ENCODE results near the gene TOGARAM1.
A peak's percentile ranks its signal among the peaks of the same experiment; 100 is the strongest.

Gene TOGARAM1

DNA sequence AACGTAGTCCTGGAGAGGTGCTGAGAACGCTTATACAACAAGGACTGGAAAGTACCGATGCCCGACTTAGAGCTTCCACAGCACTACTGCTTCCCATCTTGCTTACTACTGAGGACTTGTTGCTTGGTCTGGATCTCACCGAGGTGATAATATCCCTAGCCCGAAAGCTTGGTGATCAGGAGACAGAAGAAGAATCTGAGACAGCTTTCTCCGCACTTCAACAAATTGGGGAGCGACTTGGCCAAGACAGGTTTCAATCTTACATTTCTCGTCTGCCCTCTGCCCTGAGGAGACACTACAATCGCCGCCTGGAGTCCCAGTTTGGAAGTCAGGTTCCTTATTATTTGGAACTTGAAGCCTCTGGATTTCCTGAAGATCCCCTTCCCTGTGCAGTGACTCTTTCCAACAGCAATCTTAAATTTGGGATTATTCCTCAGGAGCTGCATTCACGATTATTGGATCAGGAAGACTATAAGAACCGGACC lies 1.1 kb downstream of the TOGARAM1 start:
- H3K4me2 ChIP-seq = peak overlapping the region; percentile 92
- peaks cover 76% of the 10 kb centered on the region for H3K79me2 ChIP-seq (ENCODE audit: insufficient read depth, low read depth)
- peak overlapping the region; percentile 62; the same call in 1 of the 2 replicates for H2AFZ ChIP-seq (ENCODE audit: low read depth)
- no peaks in the 10 kb centered on the region for H3K36me3 ChIP-seq (ENCODE audit: insufficient read depth)
- H3K27ac ChIP-seq = peak overlapping the region; percentile 76
- TF ChIP-seq, protein P1, sequence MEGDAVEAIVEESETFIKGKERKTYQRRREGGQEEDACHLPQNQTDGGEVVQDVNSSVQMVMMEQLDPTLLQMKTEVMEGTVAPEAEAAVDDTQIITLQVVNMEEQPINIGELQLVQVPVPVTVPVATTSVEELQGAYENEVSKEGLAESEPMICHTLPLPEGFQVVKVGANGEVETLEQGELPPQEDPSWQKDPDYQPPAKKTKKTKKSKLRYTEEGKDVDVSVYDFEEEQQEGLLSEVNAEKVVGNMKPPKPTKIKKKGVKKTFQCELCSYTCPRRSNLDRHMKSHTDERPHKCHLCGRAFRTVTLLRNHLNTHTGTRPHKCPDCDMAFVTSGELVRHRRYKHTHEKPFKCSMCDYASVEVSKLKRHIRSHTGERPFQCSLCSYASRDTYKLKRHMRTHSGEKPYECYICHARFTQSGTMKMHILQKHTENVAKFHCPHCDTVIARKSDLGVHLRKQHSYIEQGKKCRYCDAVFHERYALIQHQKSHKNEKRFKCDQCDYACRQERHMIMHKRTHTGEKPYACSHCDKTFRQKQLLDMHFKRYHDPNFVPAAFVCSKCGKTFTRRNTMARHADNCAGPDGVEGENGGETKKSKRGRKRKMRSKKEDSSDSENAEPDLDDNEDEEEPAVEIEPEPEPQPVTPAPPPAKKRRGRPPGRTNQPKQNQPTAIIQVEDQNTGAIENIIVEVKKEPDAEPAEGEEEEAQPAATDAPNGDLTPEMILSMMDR (conservative IDR thresholded peaks at IDR 0.05; ENCODE audit: low read depth, low read length) = no peak
- H4K20me1 ChIP-seq (ENCODE audit: insufficient read depth) = no peaks in the 10 kb centered on the region
- H3K27me3 ChIP-seq (ENCODE audit: insufficient read depth, low read depth) = no peaks in the 10 kb centered on the region
- H3K4me3 ChIP-seq (IDR thresholded peaks at IDR 0.05; ENCODE audit: insufficient read depth, low read depth, low read length) = no peak overlapping the region
- peak overlapping the region; percentile 65; the same call in 1 of the 2 replicates for H3K9ac ChIP-seq
- peaks cover 37% of the 10 kb centered on the region for H3K4me1 ChIP-seq (ENCODE audit: low read depth, poor library complexity, severe bottlenecking)

DNA sequence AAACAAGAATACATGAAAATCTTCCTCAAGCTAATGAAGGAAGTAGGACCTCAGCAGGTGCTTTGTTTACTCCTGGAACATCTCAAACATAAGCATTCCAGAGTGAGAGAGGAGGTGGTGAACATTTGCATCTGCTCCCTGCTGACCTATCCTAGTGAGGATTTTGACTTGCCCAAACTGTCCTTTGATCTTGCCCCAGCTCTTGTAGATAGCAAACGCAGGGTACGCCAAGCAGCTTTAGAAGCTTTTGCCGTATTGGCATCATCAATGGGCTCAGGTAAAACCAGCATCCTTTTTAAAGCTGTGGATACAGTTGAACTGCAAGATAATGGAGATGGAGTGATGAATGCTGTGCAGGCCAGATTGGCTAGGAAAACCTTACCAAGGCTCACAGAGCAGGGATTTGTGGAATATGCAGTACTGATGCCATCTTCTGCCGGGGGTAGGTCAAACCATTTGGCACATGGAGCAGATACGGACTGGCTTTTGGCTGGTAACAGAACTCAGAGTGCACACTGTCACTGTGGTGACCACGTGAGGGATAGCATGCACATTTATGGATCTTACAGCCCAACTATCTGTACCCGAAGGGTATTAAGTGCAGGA lies 1.9 kb downstream of the TOGARAM1 start:
- Histone ChIP-seq H3K9ac (peak overlapping the region; percentile 65; the same call in 1 of the 2 replicates), H3K79me2 (ENCODE audit: insufficient read depth, low read depth) (peaks cover 72% of the 10 kb centered on the region), H3K4me2 (peak overlapping the region; percentile 92), H4K20me1 (ENCODE audit: insufficient read depth) (no peaks in the 10 kb centered on the region), H3K27me3 (ENCODE audit: insufficient read depth, low read depth) (no peaks in the 10 kb centered on the region), H3K36me3 (ENCODE audit: insufficient read depth) (no peaks in the 10 kb centered on the region), H3K4me1 (ENCODE audit: low read depth, poor library complexity, severe bottlenecking) (peaks cover 32% of the 10 kb centered on the region), H3K4me3 (IDR thresholded peaks at IDR 0.05; ENCODE audit: insufficient read depth, low read depth, low read length) (no peak overlapping the region), H2AFZ (ENCODE audit: low read depth) (peak overlapping the region; percentile 22; the same call in 1 of the 2 replicates), H3K27ac (peak overlapping the region; percentile 76; the same call in 1 of the 2 replicates)
- TF ChIP-seq, protein P1 (conservative IDR thresholded peaks at IDR 0.05; ENCODE audit: low read depth, low read length) = no peak

DNA sequence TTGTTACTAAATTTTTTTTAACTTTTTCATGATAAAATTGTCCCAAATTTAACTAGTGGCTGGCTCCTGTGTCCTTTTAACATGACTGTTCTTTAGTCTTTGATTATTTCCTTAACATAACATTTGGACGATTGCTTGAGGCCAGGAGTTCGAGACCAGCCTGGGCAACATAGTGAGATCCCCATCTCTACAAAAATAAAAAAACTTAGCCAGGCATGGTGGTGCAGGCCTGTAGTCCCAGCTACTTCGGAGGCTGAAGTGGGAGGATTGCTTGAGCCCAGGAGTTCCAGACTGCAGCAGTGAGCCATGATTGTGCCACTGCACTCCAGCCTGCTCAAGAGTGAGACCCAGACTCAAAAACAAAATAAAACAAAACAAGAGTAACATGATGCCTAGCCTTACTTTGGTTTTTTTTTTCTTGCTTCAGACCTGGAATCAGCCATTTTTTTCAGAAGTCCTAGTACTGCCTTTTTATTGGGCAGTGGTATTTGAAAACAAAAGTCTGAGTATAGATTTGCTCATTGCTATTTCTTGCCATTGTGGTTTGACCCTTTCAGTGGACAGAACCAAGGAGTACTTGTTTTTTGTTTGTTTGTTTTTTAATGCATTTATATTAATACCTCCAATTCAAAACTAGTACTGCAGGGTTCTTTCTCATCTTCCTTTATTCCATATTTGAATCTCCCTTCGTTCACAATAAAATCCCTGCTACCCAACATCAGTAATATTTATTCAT lies 4.8 kb downstream of the TOGARAM1 start:
- peak overlapping the region; percentile 59 for H3K4me2 ChIP-seq
- H3K9ac ChIP-seq = no peak overlapping the region
- peaks cover 72% of the 10 kb centered on the region for H3K79me2 ChIP-seq (ENCODE audit: insufficient read depth, low read depth)
- no peak overlapping the region for H2AFZ ChIP-seq (ENCODE audit: low read depth)
- no peak overlapping the region for H3K4me3 ChIP-seq (IDR thresholded peaks at IDR 0.05; ENCODE audit: insufficient read depth, low read depth, low read length)
- no peaks in the 10 kb centered on the region for H4K20me1 ChIP-seq (ENCODE audit: insufficient read depth)
- no peaks in the 10 kb centered on the region for H3K27me3 ChIP-seq (ENCODE audit: insufficient read depth, low read depth)
- H3K27ac ChIP-seq = no peak overlapping the region
- H3K36me3 ChIP-seq (ENCODE audit: insufficient read depth) = no peaks in the 10 kb centered on the region
- TF ChIP-seq, protein P1 (conservative IDR thresholded peaks at IDR 0.05; ENCODE audit: low read depth, low read length) = no peak
- peaks cover 22% of the 10 kb centered on the region for H3K4me1 ChIP-seq (ENCODE audit: low read depth, poor library complexity, severe bottlenecking)

DNA sequence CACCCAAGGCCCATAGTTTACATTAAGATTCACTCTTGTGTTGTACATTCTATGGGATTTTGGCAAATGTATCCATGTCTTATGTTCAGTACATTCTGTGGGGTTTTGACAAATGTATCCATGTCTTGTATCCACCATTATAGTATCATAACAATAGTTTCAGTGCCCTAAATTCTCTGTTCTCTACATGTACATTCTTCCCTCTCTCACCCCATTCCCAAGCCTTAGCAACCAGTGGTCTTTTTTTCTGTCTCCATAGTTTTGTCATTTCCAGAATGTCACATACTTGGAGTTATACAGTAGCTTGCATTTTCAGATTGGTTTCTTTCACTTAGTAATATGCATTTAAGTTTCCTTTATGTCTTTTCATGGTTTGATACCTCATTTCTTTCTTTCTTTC lies 6.7 kb downstream of the TOGARAM1 start:
- peaks cover 22% of the 10 kb centered on the region for H3K4me1 ChIP-seq (ENCODE audit: low read depth, poor library complexity, severe bottlenecking)
- no peak overlapping the region for H3K4me3 ChIP-seq (IDR thresholded peaks at IDR 0.05; ENCODE audit: insufficient read depth, low read depth, low read length)
- H4K20me1 ChIP-seq (ENCODE audit: insufficient read depth) = no peaks in the 10 kb centered on the region
- no peaks in the 10 kb centered on the region for H3K27me3 ChIP-seq (ENCODE audit: insufficient read depth, low read depth)
- TF ChIP-seq, protein P1 (conservative IDR thresholded peaks at IDR 0.05; ENCODE audit: low read depth, low read length) = no peak
- no peak overlapping the region for H3K27ac ChIP-seq
- H3K4me2 ChIP-seq = no peak overlapping the region
- H2AFZ ChIP-seq (ENCODE audit: low read depth) = no peak overlapping the region
- H3K79me2 ChIP-seq (ENCODE audit: insufficient read depth, low read depth) = peaks cover 70% of the 10 kb centered on the region
- H3K9ac ChIP-seq = no peak overlapping the region
- H3K36me3 ChIP-seq (ENCODE audit: insufficient read depth) = no peaks in the 10 kb centered on the region
